EL (cell line): ENCODE results near the gene SERF1A.
"Not testable (repeated sequence)": the region's sequence is repeated elsewhere in the genome, so short reads cannot be mapped to it uniquely, and the experiment has no call there.

Experiments
- DNase-seq: peaks from one replicate; pipeline ENCODE4 v3.0.0-alpha.2; 2016

SERF1A gene

DNA sequence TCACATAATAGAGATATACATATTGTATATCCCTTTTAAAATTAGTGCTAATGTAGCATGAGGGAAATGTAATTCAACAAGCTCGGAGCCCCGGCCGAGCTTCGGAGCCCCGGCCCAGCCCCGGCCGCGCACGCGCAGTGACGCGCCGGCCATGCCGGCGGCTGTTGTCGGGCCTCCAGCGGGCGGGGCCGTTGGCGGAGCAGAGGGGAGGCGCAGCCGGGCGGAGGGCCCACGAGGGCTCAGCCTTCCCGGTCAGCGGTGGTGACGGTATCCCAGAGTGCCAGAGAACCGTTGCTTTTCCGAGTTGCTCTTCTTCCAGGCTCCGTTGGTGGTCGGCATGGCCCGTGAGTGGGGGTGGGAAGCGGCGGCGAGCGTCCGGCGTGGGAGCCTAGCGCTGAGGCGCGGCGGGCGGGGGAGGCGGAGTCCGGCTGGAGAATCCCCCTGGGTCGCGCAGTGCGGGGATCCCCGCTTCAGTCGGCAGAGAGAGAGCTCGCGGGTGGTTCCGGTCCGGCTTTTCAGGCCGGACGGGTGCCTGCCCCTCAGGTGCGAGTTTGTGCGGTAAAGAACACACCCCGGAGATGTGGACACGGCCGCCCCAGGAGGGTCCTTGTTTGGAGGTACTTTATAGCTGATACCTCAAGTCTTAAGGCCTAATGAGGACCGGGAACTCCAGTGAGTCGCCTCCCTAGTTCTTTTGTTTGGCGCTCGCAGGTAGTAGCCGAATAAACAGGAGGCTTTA lies at the start of gene SERF1A:
Gene SERF1A (plus strand): TSS at position 137 of the 739 bp plus-strand sequence. CDS start 201 bp downstream, at position 338.
- DNase-seq, result not testable (repeated sequence)

DNA sequence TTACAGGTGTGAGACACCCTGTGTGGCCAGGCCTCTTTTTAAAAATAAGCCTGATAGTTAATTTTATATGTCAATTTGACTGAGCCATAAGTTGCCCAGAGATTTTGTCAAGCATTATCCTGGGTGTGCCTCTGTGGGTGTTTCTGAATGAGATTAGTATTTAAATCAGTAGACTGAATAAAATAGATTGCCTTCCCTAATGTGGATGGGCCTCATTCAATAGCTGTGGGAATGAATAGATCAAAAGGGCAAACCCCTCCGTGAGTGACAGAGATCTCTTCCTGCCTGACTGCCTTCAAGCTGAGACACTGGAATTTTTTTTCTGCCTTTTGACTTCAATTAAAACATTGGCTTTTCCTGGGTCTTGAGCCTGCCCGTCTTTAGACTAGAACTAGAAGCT lies 33.7 kb upstream of the SERF1A start:
- not testable (repeated sequence) for DNase-seq

DNA sequence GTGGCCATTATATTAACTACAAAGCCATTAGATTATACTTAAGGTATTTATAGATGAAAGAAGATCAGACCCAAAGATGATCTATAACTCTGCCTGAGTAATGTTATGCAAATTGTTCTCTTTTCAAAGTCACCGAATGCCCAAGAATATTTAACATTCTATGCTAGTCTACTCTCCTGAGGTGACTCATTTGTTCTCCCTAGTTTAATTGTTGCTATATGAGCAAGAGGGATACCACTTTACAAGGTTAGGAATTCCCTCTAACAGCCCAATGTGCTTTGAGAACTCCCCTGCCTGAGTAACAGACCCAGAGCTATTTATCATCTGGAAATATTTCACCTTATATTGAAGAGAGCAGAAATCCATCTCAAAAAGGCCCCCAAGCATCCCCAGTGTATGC lies 29.8 kb upstream of the SERF1A start:
- DNase-seq, result not testable (repeated sequence)

DNA sequence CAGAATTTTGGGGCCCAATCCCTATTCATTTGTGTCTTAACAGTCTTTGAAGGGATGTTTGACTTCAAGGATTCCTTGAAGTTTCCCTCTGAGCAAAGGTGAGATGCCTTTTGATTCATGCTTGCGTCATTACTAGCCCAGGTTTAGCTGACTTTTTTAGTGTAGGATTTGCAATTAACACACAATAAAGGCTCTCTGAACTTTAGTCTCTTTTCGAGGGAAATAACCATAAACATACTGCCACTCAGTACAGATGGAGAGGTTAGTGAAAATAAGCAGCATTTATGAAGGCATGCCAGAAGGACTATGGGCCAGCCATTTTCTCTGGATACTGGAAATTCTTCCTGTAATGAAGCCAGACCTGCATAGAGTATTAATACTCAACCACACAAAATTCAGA lies 4.4 kb upstream of the SERF1A start:
- DNase-seq, result not testable (repeated sequence)

DNA sequence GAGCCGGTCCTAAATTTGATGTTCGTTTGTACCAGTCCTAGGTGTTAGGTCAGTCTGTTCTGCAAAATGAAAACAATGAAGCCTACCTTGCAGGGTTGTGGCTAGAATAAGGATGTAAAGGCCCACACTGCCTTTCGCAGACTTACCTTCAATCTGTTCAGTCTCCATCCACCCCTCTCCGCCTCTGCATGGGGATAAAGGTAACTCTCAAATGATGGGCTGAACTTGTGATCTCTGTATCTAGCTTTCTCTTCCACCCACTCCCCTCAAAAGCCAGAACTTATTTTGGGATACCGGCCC lies 753 bp downstream of the SERF1A start:
- not testable (repeated sequence) for DNase-seq

DNA sequence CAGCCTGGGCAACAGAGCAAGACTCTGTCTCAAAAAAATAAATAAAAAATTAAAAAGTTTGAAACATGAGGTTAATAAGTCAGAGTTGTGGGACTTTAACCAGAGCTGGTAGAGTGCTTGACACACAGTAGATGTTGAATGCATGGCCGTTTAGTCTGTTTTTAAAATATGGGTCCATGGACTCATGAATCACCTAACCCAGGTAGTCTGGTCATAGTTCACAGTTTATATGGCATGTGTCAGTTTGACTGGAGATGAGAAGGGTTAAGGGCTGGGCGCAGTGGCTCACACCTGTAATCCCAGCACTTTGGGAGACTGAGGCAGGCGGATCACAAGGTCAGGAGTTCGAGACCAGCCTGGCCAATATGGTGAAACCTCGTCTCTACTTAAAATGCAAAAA lies 6.2 kb downstream of the SERF1A start:
- DNase-seq, result not testable (repeated sequence)

DNA sequence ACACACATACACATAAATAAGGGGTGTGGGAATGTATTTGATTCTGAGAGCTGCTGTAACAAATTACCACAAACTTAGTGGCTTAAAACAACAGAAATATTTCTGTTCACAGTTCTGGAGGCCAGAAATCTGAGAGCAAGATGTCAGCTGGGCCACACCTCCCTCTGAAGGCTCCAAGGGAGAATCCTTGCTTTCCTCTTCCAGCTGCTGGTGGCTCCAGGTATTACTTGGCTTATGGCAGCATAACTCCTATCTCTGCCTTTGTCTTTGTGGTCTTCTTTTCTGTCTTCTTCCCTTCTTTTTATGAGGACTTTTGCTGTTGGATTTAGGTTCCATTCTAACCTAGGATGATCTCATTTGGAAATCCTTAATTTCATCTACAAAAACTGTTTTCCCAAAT lies 16.4 kb downstream of the SERF1A start:
- not testable (repeated sequence) for DNase-seq

GRCh38 chr5:70925211-70925562 lies 24.7 kb downstream of the SERF1A start:
- DNase-seq, result not testable (repeated sequence)

GRCh38 chr5:70931709-70932368 lies 31.4 kb downstream of the SERF1A start:
- not testable (repeated sequence) for DNase-seq

DNA sequence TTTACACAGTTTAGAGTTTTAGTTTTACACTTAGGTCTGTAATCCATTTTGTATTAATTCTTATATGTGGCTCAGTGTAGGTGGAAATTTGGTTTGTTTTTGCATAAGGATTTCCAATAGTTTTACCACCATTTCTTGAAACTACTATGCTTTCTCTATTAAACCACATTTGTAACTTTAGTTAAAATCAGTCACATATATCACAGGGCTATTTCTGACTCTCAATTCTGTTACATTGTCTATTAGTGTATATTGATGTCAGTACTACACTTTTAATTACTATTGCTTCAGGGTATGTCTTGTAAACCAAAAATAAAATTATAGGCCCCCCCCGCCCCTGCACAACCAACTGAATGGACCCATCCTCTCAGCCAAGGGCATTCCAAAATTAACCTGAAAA lies 32.1 kb downstream of the SERF1A start:
- not testable (repeated sequence) for DNase-seq

- not testable (repeated sequence) for DNase-seq
These were observed 52.6 kb downstream of the SERF1A start for GRCh38 chr5:70953068-70953467.
